ENCODE measurements around the gene MIS12. TPM values are rescaled to one million over a fixed set of nuclear protein-coding genes. Genes with fewer than 3 reads are reported as not detected.

Gene MIS12
- total and polyA plus RNA-seq, 8 donors = 16.1 to 36.3 (median 31.0) TPM

DNA sequence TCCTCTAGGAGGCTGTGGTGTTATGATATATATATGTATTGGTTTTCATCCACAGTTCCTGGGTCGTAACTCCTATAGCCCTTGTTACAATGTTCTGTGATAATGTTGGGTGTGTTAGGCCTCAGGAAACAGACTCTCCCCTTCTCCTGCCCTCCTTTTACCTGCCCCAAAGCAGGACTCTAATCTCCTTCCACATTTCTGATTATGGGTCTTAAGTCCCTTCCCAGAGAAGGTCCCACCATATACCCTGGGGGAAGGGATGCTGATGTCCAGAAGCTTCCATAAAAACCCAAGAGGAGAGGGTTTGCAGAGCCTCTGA, 47.0 kb upstream of the MIS12 start:
- no peak for ATAC-seq
- no peak for DNase-seq
- Histone ChIP-seq H3K9me3 (no peaks in the 10 kb centered on the region), H3K27ac (peak overlapping the region; percentile 75 to 84), H3K27me3 (no peaks in the 10 kb centered on the region), H3K36me3 (peaks cover 0 to 54% of the 10 kb centered on the region in 2 donors), H3K4me3 (peak overlapping the region; percentile 88 to 98), H3K4me1 (peaks cover 7 to 33% of the 10 kb centered on the region in 2 donors)
- TF ChIP-seq, protein P1, sequence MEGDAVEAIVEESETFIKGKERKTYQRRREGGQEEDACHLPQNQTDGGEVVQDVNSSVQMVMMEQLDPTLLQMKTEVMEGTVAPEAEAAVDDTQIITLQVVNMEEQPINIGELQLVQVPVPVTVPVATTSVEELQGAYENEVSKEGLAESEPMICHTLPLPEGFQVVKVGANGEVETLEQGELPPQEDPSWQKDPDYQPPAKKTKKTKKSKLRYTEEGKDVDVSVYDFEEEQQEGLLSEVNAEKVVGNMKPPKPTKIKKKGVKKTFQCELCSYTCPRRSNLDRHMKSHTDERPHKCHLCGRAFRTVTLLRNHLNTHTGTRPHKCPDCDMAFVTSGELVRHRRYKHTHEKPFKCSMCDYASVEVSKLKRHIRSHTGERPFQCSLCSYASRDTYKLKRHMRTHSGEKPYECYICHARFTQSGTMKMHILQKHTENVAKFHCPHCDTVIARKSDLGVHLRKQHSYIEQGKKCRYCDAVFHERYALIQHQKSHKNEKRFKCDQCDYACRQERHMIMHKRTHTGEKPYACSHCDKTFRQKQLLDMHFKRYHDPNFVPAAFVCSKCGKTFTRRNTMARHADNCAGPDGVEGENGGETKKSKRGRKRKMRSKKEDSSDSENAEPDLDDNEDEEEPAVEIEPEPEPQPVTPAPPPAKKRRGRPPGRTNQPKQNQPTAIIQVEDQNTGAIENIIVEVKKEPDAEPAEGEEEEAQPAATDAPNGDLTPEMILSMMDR (IDR thresholded peaks at IDR 0.05) = no peak
- intact Hi-C loops (cut with DNase I) = no loop called here

DNA sequence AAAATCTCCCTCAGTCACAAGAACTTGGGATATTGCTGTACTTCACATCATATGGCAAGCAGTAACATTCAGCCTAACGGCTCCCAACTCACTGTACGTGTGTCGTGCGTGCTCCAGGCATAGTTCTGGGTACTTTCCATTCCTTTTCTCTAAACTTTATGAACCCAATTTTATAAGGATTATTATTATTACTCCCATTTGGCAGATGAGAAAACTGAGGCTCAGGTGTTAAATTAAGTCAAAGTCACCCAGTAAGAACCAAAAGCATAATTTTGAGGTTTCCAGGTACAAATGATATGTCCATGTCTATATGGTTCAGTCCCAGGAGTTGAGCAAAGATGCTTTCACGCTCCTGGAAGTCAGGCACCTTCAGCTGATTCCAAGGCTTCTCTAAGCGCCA, 42.6 kb upstream of the MIS12 start:
- Histone ChIP-seq H3K27me3 (no peaks in the 10 kb centered on the region), H3K9me3 (no peaks in the 10 kb centered on the region), H3K36me3 (peaks cover 0 to 67% of the 10 kb centered on the region in 2 donors), H3K4me3 (no peak overlapping the region), H3K4me1 (peaks cover 0 to 7% of the 10 kb centered on the region in 2 donors), H3K27ac (no peak overlapping the region)
- TF ChIP-seq, protein P1 (IDR thresholded peaks at IDR 0.05) = no peak
- DNase-seq (no peak), ATAC-seq (no peak)
- intact Hi-C loops (cut with DNase I) = no loop called here

DNA sequence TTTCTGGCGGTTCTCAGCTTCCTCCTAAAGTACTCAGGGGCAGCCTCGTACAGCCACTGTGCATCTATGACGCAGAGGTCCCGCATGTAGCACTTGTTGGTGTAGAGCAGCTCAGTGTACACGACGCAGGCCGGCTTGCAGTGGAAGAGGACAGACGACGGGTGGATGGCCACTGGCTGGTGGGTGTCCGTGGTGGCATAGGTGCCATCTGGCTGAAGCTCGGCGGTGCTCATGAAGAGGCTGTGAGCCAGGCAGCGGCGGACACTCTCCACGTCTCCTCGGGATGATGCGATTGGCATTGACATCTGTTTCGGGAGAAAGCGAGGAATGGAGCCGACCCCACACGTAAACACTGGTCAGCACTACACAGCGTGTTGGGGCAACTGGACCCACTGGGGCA, 42.2 kb upstream of the MIS12 start:
- TF ChIP-seq, protein P1 (IDR thresholded peaks at IDR 0.05) = no peak
- Histone ChIP-seq H3K4me3 (no peak overlapping the region), H3K4me1 (peaks cover 0 to 6% of the 10 kb centered on the region in 2 donors), H3K27me3 (no peaks in the 10 kb centered on the region), H3K36me3 (peaks cover 0 to 72% of the 10 kb centered on the region in 2 donors), H3K27ac (no peak overlapping the region), H3K9me3 (no peaks in the 10 kb centered on the region)
- DNase-seq (no peak), ATAC-seq (no peak)
- intact Hi-C loops (cut with DNase I) = no loop called here

DNA sequence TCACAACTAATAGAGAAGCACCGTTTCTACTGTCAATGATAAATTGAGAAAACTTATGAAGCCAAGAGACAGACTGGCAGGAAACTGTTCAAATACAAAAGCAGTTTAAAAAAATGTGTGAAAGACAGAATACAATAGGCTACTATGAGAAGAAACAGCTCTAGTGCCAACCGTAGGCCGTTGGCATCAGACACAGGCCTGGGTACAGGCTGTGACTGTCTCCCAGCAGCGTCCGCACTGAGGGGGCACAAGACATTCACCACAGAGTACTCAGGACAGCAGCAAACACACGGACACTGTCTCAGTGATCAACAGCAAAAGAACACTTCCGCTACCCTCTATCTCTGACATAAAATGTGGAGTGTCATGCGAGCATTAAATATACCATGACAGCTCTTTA, 39.6 kb upstream of the MIS12 start:
- TF ChIP-seq, protein P1 (IDR thresholded peaks at IDR 0.05) = no peak
- H3K9me3 ChIP-seq = no peaks in the 10 kb centered on the region
- no peak overlapping the region for H3K27ac ChIP-seq
- no peaks in the 10 kb centered on the region for H3K27me3 ChIP-seq
- ATAC-seq (no peak), DNase-seq (no peak)
- H3K4me1 ChIP-seq = no peaks in the 10 kb centered on the region
- intact Hi-C loops (cut with DNase I) = no loop called here
- no peak overlapping the region for H3K4me3 ChIP-seq
- H3K36me3 ChIP-seq = peaks cover 0 to 97% of the 10 kb centered on the region in 2 donors

DNA sequence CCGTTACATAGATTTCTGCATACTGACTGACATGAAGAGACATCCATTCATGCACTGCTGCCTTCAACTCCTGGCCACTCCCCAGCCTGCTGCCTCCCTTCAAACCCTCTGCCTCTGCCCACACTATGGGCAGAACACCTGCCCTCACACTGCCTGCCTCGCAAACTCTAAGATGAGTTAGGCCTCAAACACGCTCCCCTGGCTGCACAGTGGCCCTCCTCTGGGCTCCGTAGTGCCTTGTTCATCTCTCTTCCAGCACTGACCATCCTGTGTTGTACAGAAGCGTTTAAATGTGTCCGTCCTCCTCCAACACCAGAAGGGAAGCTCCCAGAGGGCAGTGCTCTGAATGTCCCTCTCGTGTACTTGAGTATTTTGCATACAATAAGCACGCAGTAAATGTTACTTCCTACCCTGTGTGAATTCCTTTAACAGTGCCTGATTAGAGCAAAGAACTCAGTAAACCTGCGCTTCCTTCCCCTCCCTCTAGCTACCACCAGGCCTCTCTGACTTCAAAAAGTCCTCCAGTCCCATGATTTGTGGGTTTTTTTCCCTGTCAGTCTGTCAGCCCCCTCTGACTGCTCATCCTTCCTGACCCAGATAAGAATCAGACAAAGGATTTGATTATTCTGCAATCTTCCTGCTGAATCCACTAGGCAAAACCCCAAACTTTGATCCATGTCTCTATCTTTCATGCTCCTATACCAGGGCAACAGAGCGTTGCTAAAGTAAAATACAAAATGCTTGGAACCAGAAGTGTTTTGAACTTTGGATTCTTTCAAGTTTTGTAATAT, 21.5 kb upstream of the MIS12 start:
- intact Hi-C loops (cut with DNase I) = no loop called here
- H3K27ac ChIP-seq = no peak overlapping the region
- TF ChIP-seq, protein P1 (IDR thresholded peaks at IDR 0.05) = no peak
- no peak for DNase-seq
- no peak overlapping the region for H3K4me3 ChIP-seq
- peaks cover 3 to 40% of the 10 kb centered on the region in 2 donors for H3K4me1 ChIP-seq
- no peaks in the 10 kb centered on the region for H3K27me3 ChIP-seq
- H3K9me3 ChIP-seq = no peaks in the 10 kb centered on the region
- no peak for ATAC-seq
- H3K36me3 ChIP-seq = peaks cover 0 to 28% of the 10 kb centered on the region in 2 donors

All from left lung (tissue), 10 donors.